ENCODE data around the gene SASH1.

The SASH1 gene

GRCh38 chr6:148359228-148359627 lies 16.6 kb downstream of the SASH1 start:
- Histone ChIP-seq H3K9me2 (ENCODE audit: low read depth, low read length) (no peaks in the 10 kb centered on the region), H3K27me3 (ENCODE audit: insufficient read depth, low read length) (no peaks in the 10 kb centered on the region), H3K4me1 (ENCODE audit: insufficient read depth, low read length, severe bottlenecking) (no peaks in the 10 kb centered on the region), H3K27ac (ENCODE audit: low read depth, low read length, poor library complexity, severe bottlenecking) (no peak overlapping the region), H3K4me3 (ENCODE audit: low read depth, low read length, poor library complexity, severe bottlenecking) (no peak overlapping the region), H4K20me1 (ENCODE audit: insufficient read depth, low read length) (no peaks in the 10 kb centered on the region), H3F3A (ENCODE audit: insufficient read depth, low read length) (no peaks in the 10 kb centered on the region), H2AFZ (ENCODE audit: low read length) (no peak overlapping the region), H3K4me2 (ENCODE audit: low read length) (no peak overlapping the region), H3K9ac (ENCODE audit: low read length) (no peak overlapping the region), H3K79me2 (ENCODE audit: insufficient read depth, low read length) (no peaks in the 10 kb centered on the region), H3K9me3 (ENCODE audit: low read length) (no peaks in the 10 kb centered on the region), H3K36me3 (ENCODE audit: insufficient read depth, low read length) (no peaks in the 10 kb centered on the region)
- TF ChIP-seq EZH2 (IDR thresholded peaks at IDR 0.05; ENCODE audit: borderline replicate concordance, low read length) (no peak), CTCF (IDR thresholded peaks at IDR 0.05; ENCODE audit: low read length) (no peak)

GRCh38 chr6:148364056-148364824 lies 21.6 kb downstream of the SASH1 start:
- Histone ChIP-seq H3F3A (ENCODE audit: insufficient read depth, low read length) (no peaks in the 10 kb centered on the region), H3K9ac (ENCODE audit: low read length) (no peak overlapping the region), H3K4me1 (ENCODE audit: insufficient read depth, low read length, severe bottlenecking) (no peaks in the 10 kb centered on the region), H3K9me2 (ENCODE audit: low read depth, low read length) (no peaks in the 10 kb centered on the region), H3K4me3 (ENCODE audit: low read depth, low read length, poor library complexity, severe bottlenecking) (no peak overlapping the region), H3K9me3 (ENCODE audit: low read length) (no peaks in the 10 kb centered on the region), H4K20me1 (ENCODE audit: insufficient read depth, low read length) (no peaks in the 10 kb centered on the region), H3K27me3 (ENCODE audit: insufficient read depth, low read length) (no peaks in the 10 kb centered on the region), H2AFZ (ENCODE audit: low read length) (no peak overlapping the region), H3K4me2 (ENCODE audit: low read length) (no peak overlapping the region), H3K27ac (ENCODE audit: low read depth, low read length, poor library complexity, severe bottlenecking) (no peak overlapping the region), H3K36me3 (ENCODE audit: insufficient read depth, low read length) (no peaks in the 10 kb centered on the region), H3K79me2 (ENCODE audit: insufficient read depth, low read length) (no peaks in the 10 kb centered on the region)
- TF ChIP-seq EZH2 (IDR thresholded peaks at IDR 0.05; ENCODE audit: borderline replicate concordance, low read length) (no peak), CTCF (IDR thresholded peaks at IDR 0.05; ENCODE audit: low read length) (no peak)

GRCh38 chr6:148365041-148365440 lies 22.4 kb downstream of the SASH1 start:
- Histone ChIP-seq H3K27ac (ENCODE audit: low read depth, low read length, poor library complexity, severe bottlenecking) (no peak overlapping the region), H3K9ac (ENCODE audit: low read length) (no peak overlapping the region), H3K79me2 (ENCODE audit: insufficient read depth, low read length) (no peaks in the 10 kb centered on the region), H3F3A (ENCODE audit: insufficient read depth, low read length) (no peaks in the 10 kb centered on the region), H3K36me3 (ENCODE audit: insufficient read depth, low read length) (no peaks in the 10 kb centered on the region), H3K27me3 (ENCODE audit: insufficient read depth, low read length) (no peaks in the 10 kb centered on the region), H2AFZ (ENCODE audit: low read length) (no peak overlapping the region), H4K20me1 (ENCODE audit: insufficient read depth, low read length) (no peaks in the 10 kb centered on the region), H3K4me2 (ENCODE audit: low read length) (no peak overlapping the region), H3K9me2 (ENCODE audit: low read depth, low read length) (no peaks in the 10 kb centered on the region), H3K4me3 (ENCODE audit: low read depth, low read length, poor library complexity, severe bottlenecking) (no peak overlapping the region), H3K9me3 (ENCODE audit: low read length) (no peaks in the 10 kb centered on the region), H3K4me1 (ENCODE audit: insufficient read depth, low read length, severe bottlenecking) (no peaks in the 10 kb centered on the region)
- TF ChIP-seq EZH2 (IDR thresholded peaks at IDR 0.05; ENCODE audit: borderline replicate concordance, low read length) (no peak), CTCF (IDR thresholded peaks at IDR 0.05; ENCODE audit: low read length) (no peak)
